ENCODE results near the gene FAM184B.
"Not testable (repeated sequence)": the region's sequence is repeated elsewhere in the genome, so short reads cannot be mapped to it uniquely, and the experiment has no call there.

The FAM184B gene

DNA sequence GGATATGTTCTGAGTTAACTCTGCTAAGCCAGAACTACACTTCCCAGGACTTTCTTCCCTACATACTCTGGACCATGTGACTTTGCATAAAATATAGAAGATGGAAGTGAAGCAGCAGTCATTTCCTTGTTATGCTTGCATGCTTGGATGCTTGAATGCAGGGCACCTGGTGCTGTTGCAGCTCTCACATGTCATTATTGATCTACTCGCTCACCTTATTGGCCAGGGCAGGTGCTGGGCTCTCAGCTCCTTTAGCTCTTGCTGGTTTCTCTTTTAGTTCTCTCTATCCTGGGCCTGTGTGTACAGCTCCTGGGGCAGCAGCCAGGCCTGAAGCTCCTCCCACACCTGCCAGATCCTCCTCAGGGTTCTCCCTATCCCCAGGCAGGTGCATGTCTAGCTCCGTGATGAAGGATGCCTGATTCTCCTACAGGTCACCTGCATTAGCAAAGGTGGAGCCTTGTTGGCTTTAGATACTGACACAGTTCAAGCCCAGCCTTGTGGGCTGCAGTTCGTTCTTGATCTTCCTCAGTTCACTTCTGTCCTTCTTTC, 113.7 kb downstream of the FAM184B start:
- no peak for DNase-seq (ENCODE audit: low read depth)
- H3K4me3 ChIP-seq (ENCODE audit: low read depth, low read length) = no peak overlapping the region
- TF ChIP-seq, protein P1, sequence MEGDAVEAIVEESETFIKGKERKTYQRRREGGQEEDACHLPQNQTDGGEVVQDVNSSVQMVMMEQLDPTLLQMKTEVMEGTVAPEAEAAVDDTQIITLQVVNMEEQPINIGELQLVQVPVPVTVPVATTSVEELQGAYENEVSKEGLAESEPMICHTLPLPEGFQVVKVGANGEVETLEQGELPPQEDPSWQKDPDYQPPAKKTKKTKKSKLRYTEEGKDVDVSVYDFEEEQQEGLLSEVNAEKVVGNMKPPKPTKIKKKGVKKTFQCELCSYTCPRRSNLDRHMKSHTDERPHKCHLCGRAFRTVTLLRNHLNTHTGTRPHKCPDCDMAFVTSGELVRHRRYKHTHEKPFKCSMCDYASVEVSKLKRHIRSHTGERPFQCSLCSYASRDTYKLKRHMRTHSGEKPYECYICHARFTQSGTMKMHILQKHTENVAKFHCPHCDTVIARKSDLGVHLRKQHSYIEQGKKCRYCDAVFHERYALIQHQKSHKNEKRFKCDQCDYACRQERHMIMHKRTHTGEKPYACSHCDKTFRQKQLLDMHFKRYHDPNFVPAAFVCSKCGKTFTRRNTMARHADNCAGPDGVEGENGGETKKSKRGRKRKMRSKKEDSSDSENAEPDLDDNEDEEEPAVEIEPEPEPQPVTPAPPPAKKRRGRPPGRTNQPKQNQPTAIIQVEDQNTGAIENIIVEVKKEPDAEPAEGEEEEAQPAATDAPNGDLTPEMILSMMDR (IDR thresholded peaks at IDR 0.05; ENCODE audit: insufficient read depth, low read depth, low read length, missing control alignments) = no peak

DNA sequence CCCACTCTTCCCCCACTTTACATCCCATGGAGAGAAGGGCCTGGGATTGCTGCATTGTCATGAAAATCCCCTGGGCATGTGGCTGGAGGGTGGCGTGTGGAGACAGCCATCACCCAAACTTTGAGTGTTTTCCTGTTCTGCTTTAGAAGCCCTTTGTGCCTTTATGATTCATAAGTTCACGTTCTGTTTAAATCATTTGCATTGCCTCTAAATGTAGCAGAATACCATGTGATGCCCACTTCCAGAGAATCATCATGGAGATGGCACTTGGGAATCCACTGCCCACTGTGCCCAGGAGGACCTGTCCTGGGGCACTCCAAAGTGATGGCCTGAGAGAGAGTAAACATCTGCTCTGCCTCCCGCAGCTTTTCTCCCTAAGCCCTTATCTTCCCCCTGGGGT, 114.2 kb downstream of the FAM184B start:
- no peak overlapping the region for H3K4me3 ChIP-seq (ENCODE audit: low read depth, low read length)
- no peak for DNase-seq (ENCODE audit: low read depth)
- TF ChIP-seq, protein P1 (IDR thresholded peaks at IDR 0.05; ENCODE audit: insufficient read depth, low read depth, low read length, missing control alignments) = no peak

DNA sequence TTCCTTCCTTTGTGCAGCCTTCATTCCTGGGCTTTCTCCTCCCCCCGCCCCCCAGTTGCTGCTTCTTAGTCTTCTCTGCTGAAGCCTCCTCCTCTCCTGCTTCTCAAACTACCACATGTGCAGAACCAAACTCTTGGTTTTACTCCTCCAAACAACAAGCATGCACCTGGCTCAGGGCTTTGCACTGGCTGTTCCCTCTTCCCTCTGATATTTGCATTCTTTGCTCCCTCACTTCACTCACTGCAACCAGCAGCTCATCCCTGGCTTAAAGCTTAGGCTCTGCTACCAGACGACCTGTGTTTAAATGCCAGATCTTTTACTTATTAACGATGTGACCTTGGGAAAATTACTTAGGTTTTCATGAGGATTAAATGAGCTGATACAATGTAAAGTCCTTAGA, 115.6 kb downstream of the FAM184B start:
- DNase-seq (ENCODE audit: low read depth) = no peak
- TF ChIP-seq, protein P1 (IDR thresholded peaks at IDR 0.05; ENCODE audit: insufficient read depth, low read depth, low read length, missing control alignments) = no peak
- no peak overlapping the region for H3K4me3 ChIP-seq (ENCODE audit: low read depth, low read length)

DNA sequence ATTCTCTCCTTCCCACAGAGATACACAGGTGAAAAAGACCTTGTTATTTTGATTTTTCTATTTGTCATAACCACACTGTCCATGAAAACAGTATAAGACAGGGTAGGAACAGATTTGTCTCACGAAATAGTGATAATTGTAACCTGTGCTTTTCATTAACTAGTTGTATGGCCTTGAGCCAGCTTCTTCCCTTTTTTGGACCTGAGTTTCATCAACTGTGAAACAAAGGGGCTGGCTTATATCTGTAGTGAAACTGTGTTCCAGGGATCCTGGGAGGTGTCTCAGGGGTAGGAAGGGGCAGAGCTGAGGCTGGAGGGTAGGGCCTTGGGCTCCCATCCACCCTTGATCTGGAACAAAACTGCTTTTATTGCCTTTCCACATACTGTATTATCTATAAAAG, 116.1 kb downstream of the FAM184B start:
- H3K4me3 ChIP-seq (ENCODE audit: low read depth, low read length) = no peak overlapping the region
- TF ChIP-seq, protein P1 (IDR thresholded peaks at IDR 0.05; ENCODE audit: insufficient read depth, low read depth, low read length, missing control alignments) = no peak
- no peak for DNase-seq (ENCODE audit: low read depth)

DNA sequence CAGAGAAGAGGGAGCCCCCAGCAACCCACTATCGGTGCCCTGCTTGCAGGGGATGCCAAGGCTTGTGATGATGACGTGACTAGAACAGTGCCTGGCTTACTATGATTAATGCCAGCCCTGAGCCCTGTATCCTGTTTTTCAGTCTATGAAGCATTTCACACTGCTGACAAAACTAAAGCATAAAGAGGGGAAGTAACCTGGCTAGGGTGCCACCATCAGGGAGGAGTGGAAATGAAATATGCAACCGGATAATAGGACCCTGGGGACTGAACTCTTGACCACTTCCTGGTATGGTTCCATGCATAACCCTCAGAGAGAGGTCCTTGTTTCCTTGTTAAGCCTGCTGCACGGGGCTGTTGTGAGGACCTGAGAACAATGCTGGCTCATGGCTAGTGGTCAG, 116.7 kb downstream of the FAM184B start:
- H3K4me3 ChIP-seq (ENCODE audit: low read depth, low read length) = no peak overlapping the region
- TF ChIP-seq, protein P1 (IDR thresholded peaks at IDR 0.05; ENCODE audit: insufficient read depth, low read depth, low read length, missing control alignments) = no peak
- DNase-seq (ENCODE audit: low read depth) = peak; percentile 67

DNA sequence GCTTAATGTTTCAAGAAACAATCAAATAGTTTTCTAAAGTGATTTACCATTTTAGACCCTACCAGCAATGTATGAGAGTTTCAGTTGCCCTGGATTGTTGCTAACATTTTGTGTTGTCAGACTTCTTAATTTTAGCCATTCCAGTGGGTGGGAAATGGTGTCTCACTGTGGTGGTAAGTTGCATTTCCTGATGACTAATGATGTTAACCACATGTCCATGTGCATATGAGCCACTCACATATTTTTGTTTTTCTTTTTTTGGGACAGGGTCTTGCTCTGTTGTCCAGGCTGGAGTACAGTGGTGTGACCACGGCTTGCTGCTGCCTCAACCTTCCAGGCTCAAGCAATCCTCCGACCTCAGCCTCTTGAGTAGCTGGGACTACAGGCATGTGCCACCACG, 118.7 kb downstream of the FAM184B start:
- DNase-seq (ENCODE audit: low read depth) = no peak
- TF ChIP-seq, protein P1 (IDR thresholded peaks at IDR 0.05; ENCODE audit: insufficient read depth, low read depth, low read length, missing control alignments) = no peak

DNA sequence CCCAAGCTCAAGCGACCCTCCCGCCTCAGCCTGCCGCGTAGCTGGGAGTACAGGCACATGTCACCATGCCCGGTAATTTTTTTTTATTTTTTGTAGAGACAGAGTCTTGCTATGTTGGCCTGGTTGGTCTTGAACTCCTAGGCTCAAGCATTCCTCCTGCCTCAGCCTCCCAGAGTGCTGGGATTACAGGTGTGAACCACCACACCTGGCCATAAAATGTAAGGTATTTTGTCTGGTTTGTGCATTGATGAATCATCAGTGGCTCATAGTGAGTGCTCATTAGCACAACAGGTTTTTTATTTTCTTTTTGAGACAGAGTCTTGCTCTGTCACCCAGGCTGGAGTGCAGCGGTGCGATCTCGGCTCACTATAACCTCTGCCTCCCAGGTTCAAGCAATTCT, 122.2 kb downstream of the FAM184B start:
- DNase-seq (ENCODE audit: low read depth); H3K4me3 ChIP-seq (ENCODE audit: low read depth, low read length): not testable (repeated sequence)

More for the DNA sequence above, 118.7 kb downstream of the FAM184B start:
- H3K4me3 ChIP-seq (ENCODE audit: low read depth, low read length) = no peak overlapping the region
